GM18502 (cell line): ENCODE results near the gene IL1RAPL2.

ENCODE experiments used
- ATAC-seq: cut with Tn5 transposase; IDR thresholded peaks from one replicate; pipeline ENCODE4 v1.9.1; 2021; ENCODE audit warnings: mild to moderate bottlenecking; ENCODE audit not compliant: unreplicated experiment, poor library complexity

IL1RAPL2 gene

DNA sequence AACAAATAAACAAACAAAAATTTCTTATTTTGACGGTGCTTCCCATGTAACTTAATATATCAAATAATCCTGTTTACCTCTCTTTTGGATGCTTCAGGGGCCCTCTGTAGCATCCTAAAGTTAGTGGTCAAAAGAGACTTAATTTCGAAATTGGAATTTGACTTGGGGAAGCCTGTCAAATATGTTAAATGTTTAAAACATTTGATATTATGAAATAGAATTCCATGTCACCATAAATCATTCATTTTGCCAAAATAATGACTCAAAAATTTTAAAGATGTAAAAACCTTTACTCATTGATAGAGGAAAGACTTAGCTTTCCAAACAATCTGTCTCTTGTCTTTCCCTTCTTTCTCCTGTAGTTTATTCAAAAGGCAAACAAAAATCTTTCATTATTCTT, 675.1 kb downstream of the IL1RAPL2 start:
- no peak for ATAC-seq

GRCh38 chrX:105260291-105261043, 694.5 kb downstream of the IL1RAPL2 start:
- ATAC-seq = no peak

DNA sequence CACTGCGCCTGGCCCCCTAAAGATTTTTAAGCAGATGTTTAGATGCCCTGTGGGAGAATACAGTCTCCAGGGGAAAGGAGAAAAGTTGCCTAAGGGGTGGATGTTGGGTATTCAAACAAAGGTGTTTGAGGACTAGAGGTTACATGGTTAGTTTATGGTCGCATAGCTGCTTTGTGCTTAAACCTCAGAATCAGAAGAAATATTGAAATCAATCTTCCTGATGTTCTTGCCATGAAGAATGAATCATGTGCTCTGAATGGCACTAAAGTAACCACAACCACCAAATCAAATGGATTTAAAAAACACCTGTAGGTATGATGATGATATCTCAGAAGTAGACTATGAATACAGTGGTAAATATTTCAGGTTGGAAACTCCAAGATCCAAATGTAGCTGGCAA, 697.2 kb downstream of the IL1RAPL2 start:
- no peak for ATAC-seq

- no peak for ATAC-seq
These were observed 697.8 kb downstream of the IL1RAPL2 start for GRCh38 chrX:105263801-105264200.

- no peak for ATAC-seq
These were observed 699.1 kb downstream of the IL1RAPL2 start for GRCh38 chrX:105265093-105265492.

DNA sequence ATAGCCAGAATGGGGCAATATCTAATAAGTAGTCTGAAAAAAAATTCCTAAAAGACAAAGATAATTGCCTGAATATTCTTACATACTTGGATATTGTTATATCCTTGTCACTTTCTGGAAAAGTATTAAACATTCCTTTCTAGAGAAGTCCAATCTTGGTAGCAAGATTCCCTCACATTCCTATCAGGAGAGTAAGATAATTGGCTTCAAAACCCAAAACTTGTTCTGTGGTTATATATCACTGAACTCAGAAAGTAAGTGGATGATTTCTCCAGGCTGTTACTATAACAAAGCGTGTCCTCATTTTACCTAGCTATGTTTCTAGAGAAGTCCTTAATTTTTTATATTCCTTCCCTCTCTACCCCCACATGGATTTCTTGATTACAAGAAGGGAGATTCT, 700.5 kb downstream of the IL1RAPL2 start:
- ATAC-seq = no peak

DNA sequence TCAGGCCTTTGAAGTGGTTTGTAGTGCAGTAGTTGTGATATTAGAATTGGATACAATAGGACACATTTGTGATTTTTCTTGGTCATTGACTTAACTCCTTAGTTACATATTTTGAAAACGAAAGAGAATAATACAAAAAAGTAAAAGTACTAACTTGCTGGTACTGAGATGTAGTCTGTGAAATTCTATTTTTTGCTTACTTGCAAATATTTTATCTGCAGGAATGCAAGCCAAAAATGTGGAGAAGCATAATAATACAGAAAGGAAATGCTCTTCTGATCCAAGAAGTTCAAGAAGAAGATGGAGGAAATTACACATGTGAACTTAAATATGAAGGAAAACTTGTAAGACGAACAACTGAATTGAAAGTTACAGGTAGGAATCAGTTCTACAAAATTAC, 701.2 kb downstream of the IL1RAPL2 start:
- ATAC-seq = no peak

- no peak for ATAC-seq
These were observed 703.4 kb downstream of the IL1RAPL2 start for GRCh38 chrX:105269386-105269785.

- ATAC-seq = no peak
These were observed 707.3 kb downstream of the IL1RAPL2 start for GRCh38 chrX:105273326-105273725.

DNA sequence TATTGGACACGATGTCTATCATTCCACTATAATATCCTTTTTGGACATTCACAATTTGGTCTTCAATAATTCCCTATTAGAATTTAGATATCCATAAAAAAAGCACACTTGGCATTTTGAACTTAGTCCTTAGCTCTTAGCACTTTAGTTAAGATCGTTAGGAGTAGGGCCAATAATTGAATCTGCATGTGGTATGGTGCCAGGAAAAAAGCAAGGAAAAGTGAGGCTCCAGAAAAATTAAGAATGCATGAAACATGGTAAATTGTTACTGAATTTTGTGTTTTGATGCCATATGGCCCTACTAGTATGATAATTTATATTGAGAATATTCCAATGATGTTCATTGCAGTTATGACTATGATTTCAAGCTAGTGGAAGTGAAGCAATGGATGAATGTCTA, 708.1 kb downstream of the IL1RAPL2 start:
- no peak for ATAC-seq

DNA sequence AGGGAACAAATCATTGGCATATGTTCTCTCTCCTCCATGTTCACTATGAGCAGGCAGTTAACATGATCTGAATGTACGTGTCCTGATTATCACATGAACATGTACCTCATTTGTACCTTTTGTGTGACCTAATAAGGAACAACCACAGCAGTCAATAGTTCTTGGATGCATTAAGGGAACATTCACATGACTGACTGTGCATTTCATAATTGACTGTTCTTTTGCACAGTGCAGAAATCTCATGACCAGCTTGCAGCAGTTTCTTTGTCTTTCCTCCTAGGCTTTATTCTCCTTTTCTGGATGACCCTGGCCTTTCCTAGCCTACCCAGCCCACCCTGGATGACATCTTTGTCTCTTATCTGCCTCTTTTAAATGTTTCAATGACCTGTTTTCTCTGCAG, 711.1 kb downstream of the IL1RAPL2 start:
- ATAC-seq = no peak

DNA sequence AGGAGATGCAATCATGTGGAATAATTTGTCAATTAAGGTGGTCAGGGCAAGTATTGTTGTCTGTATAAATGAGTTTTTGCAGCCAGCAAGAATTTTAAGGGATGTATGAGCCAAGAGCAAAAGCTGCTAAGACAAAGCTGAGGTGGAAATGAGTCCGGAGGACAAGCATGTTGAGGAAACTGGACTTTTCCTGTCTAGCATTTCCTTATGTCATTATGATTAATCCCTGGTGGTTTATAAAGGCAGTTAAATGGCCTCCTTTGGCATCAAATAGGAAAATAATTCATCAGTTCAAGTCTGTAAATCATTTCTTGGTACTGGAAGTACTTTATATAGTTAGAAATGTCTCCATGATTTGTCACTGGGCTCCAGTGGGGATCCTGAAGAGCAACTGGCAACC, 716.1 kb downstream of the IL1RAPL2 start:
- no peak for ATAC-seq

- no peak for ATAC-seq
These were observed 731.0 kb downstream of the IL1RAPL2 start for GRCh38 chrX:105297041-105297440.

DNA sequence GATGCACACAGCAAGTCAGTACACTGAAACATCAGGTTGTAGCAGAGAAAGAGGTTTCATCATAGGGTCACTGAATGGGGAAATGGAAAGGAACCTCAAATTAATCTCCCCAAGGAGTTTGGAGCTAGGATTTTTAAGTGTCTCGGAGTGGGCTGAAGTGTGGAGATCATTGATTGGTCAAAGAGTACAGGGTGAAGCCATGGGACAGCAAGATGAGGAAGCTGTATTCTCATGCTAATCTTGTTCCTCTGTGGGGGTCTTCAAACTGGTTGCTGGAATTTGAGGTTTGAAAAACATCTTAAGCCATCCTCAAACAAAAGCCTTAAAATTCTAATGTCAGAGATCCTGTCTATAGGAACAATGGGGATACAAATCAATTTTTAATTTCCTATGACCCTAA, 733.3 kb downstream of the IL1RAPL2 start:
- ATAC-seq = no peak

- no peak for ATAC-seq
These were observed 736.2 kb downstream of the IL1RAPL2 start for GRCh38 chrX:105302246-105302645.

DNA sequence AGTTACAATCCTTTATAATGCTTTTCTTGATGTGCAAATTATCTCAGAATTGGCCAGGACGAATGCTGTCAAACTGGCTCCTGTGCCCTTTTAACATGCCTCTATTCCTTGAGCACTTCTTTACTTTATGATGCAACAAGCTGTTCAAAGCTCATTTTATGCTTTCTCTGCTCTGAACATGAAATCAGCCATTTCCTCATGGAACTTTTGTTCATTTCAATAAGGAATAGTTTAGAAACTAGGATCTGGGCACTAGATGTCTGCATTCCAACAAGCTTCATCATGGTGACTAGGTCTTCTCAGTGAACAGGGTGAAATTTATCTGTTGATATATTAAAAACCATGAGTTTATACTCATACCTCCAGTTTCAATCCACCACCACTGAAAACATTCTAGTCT, 741.8 kb downstream of the IL1RAPL2 start:
- ATAC-seq = no peak

DNA sequence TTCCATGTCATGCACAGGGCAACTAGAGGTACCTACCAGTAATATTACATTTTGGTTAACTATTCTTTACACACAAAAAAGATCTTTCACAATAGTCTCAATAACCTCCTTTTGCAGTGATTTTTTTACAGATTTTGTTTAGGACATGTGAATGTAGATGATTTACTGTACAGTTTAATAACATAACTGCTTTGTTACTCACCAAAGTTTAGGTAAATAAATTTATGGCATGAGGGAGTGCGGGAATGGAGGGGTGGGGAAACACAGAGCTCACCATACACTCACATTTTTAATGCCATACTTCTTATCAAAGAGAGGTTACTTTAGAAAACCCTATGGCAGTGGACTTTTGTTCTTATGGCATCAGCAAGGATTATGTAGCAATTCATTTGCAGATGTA, 747.6 kb downstream of the IL1RAPL2 start:
- no peak for ATAC-seq

GRCh38 chrX:105314458-105314857, 748.5 kb downstream of the IL1RAPL2 start:
- ATAC-seq = no peak

DNA sequence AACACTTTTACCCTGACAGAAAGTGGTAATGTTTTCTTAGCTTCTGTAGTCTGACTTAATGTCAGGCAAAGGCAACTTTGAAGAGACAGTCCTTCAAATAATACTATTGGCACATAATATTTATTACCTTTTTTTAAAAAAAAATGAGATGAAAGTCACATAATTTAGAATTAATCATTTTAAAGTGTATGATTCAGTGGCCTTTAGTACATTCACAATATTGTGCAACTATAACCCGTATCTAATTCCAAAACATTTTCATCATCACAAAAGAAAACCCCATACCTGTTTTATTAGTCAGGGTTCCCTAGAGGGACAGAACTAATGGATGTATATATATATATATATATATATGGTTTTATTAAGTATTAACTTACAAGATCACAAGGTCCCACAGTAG, 749.2 kb downstream of the IL1RAPL2 start:
- ATAC-seq = no peak

GRCh38 chrX:105317117-105317516, 751.1 kb downstream of the IL1RAPL2 start:
- no peak for ATAC-seq

DNA sequence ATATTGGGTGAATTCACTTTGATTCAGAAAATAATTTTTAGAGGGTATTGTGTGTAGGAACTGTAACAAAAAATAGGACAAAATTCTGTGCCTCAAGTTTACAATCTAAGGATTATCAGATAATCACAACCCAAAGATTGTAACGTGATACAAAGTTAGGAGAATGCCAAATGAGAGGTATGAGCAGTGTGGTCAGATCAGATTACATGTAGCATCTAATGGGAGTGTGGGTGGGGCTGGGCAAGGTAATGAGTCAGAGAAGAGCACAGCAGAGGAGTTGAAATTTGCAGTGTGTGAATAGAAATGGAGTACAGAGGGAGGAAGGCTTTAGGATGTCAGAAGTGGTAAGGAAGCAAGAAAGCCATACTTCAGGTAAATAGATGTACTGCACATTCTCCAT, 757.9 kb downstream of the IL1RAPL2 start:
- no peak for ATAC-seq

DNA sequence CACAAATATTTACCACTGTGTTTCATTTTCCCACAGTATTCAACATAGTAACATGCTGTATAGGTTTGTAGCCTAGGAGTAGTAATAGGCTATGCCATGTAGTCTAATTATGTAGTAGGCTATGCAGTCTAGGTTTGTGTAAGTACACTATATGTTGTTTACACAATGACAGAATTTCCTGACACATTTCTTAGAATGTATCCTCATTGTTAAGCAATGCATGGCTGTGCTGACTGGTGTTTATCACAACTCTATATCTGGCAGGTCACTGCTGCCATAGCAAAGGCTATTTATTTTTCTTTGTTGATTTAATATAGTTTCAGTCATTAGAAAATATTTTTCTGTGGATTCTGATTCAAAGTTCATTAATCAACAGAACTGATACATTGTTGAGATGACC, 762.8 kb downstream of the IL1RAPL2 start:
- no peak for ATAC-seq

DNA sequence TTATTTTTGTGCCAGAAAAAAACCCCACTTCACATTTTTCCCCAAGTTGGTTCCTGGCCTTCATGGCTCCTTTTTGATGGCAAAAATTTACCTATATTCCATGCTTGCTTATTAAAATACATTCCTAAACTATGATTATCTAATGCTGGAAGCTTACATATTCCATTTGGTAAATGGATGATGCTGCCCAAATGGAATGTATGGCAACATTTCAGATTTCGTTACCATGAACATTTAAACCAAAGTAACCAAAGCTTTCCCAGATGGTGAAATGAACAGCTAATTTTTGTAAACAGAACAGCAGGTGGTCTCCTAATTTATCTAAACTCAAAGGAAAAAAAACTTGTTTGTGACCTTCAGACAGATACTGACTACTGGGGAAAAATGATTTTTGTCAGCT, 765.2 kb downstream of the IL1RAPL2 start:
- ATAC-seq = no peak
